Daoy (cell line): Measurements from ENCODE around the gene CADM4. TPM values are rescaled to one million over a fixed set of nuclear protein-coding genes. Genes with fewer than 3 reads are reported as not detected.
"Not testable (repeated sequence)": the region's sequence is repeated elsewhere in the genome, so short reads cannot be mapped to it uniquely, and the experiment has no call there.

Source experiments
- DNase-seq: peaks from one replicate; pipeline ENCODE4 v3.0.0-alpha.2; 2015; ENCODE audit warnings: low read depth
- total RNA-seq: library from RNA; depleted of rRNA; stranded (reverse); fragments of >200 nt; shearing (Covaris generic); gene quantifications from 2 replicates; pipeline ENCODE4 v1.2.3, GENCODE V29; 2014; rRNA removed

Gene CADM4
- total RNA-seq, 1 experiment from 2014 or later, result 4.8 TPM

- not testable (repeated sequence) for DNase-seq
Observed at GRCh38 chr19:43587029-43587428, 52.6 kb downstream of the CADM4 start.

- DNase-seq, result no peak
Observed at GRCh38 chr19:43586346-43586745, 53.3 kb downstream of the CADM4 start.

GRCh38 chr19:43584484-43584883, 55.2 kb downstream of the CADM4 start:
- no peak for DNase-seq

- no peak for DNase-seq
Observed at GRCh38 chr19:43582495-43582894, 57.2 kb downstream of the CADM4 start.

- no peak for DNase-seq
Observed at GRCh38 chr19:43581467-43581866, 58.2 kb downstream of the CADM4 start.

- DNase-seq, result no peak
Observed at GRCh38 chr19:43578787-43579186, 60.9 kb downstream of the CADM4 start.

- no peak for DNase-seq
Observed at GRCh38 chr19:43575955-43576878, 63.4 kb downstream of the CADM4 start.

- DNase-seq, result peak; percentile 100
Observed at GRCh38 chr19:43575156-43575950, 64.3 kb downstream of the CADM4 start, which contains the start of the genes PINLYP and XRCC1. Gene PINLYP (plus strand): TSS chr19:43575801. CDS start chr19:43577192, 1,391 bp downstream. Gene XRCC1 (minus strand): TSS chr19:43575527. CDS start chr19:43575458, 69 bp downstream.

- DNase-seq, result peak; percentile 86
Observed at GRCh38 chr19:43574424-43575155, 65.1 kb downstream of the CADM4 start.

Other genes with a start within 250 kb of the CADM4 start
- gene TEX101, start 225.0 kb downstream of the CADM4 start, total RNA-seq, result not detected in 2 replicates
- gene LYPD3, start 174.2 kb downstream of the CADM4 start, total RNA-seq, result 0.74 TPM in 1 of 2 replicates, not detected in the other
- gene PHLDB3, start 135.1 kb downstream of the CADM4 start, total RNA-seq, result 7.8 and 17.6 TPM in 2 replicates
- gene ETHE1, start 112.6 kb downstream of the CADM4 start, total RNA-seq, result 17.9 and 29.7 TPM in 2 replicates
- not detected in 2 replicates for gene ZNF575, start 106.7 kb downstream of the CADM4 start, total RNA-seq
- 40.1 and 42.7 TPM in 2 replicates for gene XRCC1, start 64.3 kb downstream of the CADM4 start, total RNA-seq
- gene PINLYP, start 64.0 kb downstream of the CADM4 start, total RNA-seq, result 0.11 and 0.12 TPM in 2 replicates
- gene IRGQ, start 43.7 kb downstream of the CADM4 start, total RNA-seq, result 15.8 and 20.4 TPM in 2 replicates
- 13.8 and 16.0 TPM in 2 replicates for gene ZNF576, start 43.3 kb downstream of the CADM4 start, total RNA-seq
- not detected in 2 replicates for gene SRRM5, start 27.8 kb downstream of the CADM4 start, total RNA-seq
- gene ZNF428, start 20.2 kb downstream of the CADM4 start, total RNA-seq, result 40.5 and 41.9 TPM in 2 replicates
- 159 and 206 TPM in 2 replicates for gene PLAUR, start 30.3 kb upstream of the CADM4 start, total RNA-seq
- not detected in 2 replicates for gene IRGC, start 76.2 kb upstream of the CADM4 start, total RNA-seq
- 14.1 and 20.3 TPM in 2 replicates for gene SMG9, start 115.1 kb upstream of the CADM4 start, total RNA-seq
- gene KCNN4, start 141.1 kb upstream of the CADM4 start, total RNA-seq, result 6.0 and 9.8 TPM in 2 replicates
- gene LYPD5, start 162.6 kb upstream of the CADM4 start, total RNA-seq, result 0.89 and 2.9 TPM in 2 replicates
- gene ZNF283, start 187.5 kb upstream of the CADM4 start, total RNA-seq, result 5.8 and 17.6 TPM in 2 replicates
- 0.11 and 0.57 TPM in 2 replicates for gene ZNF404, start 244.1 kb upstream of the CADM4 start, total RNA-seq